ENCODE measurements around the gene ARL5C.

The ARL5C gene

GRCh38 chr17:39181303-39181702 is 15.3 kb upstream of the ARL5C start:
- no peak overlapping the region for H3K27ac ChIP-seq
- no peak for TF ChIP-seq CTCF (conservative IDR thresholded peaks at IDR 0.05)

- TF ChIP-seq CTCF (conservative IDR thresholded peaks at IDR 0.05) = no peak
- H3K27ac ChIP-seq = no peak overlapping the region
Measured at GRCh38 chr17:39178536-39178935, 12.6 kb upstream of the ARL5C start.

GRCh38 chr17:39177256-39177655 is 11.3 kb upstream of the ARL5C start:
- TF ChIP-seq CTCF (conservative IDR thresholded peaks at IDR 0.05) = no peak
- no peak overlapping the region for H3K27ac ChIP-seq

GRCh38 chr17:39175695-39176093 is 9.7 kb upstream of the ARL5C start:
- no peak for TF ChIP-seq CTCF (conservative IDR thresholded peaks at IDR 0.05)
- H3K27ac ChIP-seq = no peak overlapping the region

GRCh38 chr17:39174920-39175694 is 9.1 kb upstream of the ARL5C start:
- no peak overlapping the region for H3K27ac ChIP-seq
- peak; percentile 89 for TF ChIP-seq CTCF (conservative IDR thresholded peaks at IDR 0.05)

GRCh38 chr17:39173526-39174274 is 7.7 kb upstream of the ARL5C start:
- no peak for TF ChIP-seq CTCF (conservative IDR thresholded peaks at IDR 0.05)
- no peak overlapping the region for H3K27ac ChIP-seq

- no peak overlapping the region for H3K27ac ChIP-seq
- TF ChIP-seq CTCF (conservative IDR thresholded peaks at IDR 0.05) = no peak
Measured at GRCh38 chr17:39173080-39173479, 7.1 kb upstream of the ARL5C start.

Measured in VCaP (cell line).